ENCODE data around the gene FOXS1. TPM values are rescaled to one million over a fixed set of nuclear protein-coding genes. Genes with fewer than 3 reads are reported as not detected.

Gene FOXS1
- total and polyA plus RNA-seq, 10 donors, result 1.4 to 5.7 (median 2.1) TPM

- Histone ChIP-seq H3K27ac (no peak overlapping the region), H3K4me3 (no peak overlapping the region), H3K27me3 (replicated peaks in 1 of 7) (no peaks in the 10 kb centered on the region), H3K9me3 (no peaks in the 10 kb centered on the region), H3K36me3 (peaks cover 0 to 91% (median 0%) of the 10 kb centered on the region in 6 donors), H3K4me1 (no peaks in the 10 kb centered on the region)
- intact Hi-C loops (cut with DNase I; ENCODE audit: low total_unique reads), result no loop called here
- no peak for DNase-seq
- TF ChIP-seq CTCF (IDR thresholded peaks at IDR 0.05 in 8 of 11, conservative IDR thresholded peaks at IDR 0.05 in 3 of 11), result no peak
- no peak for TF ChIP-seq POLR2AphosphoS5 (IDR thresholded peaks at IDR 0.05)
- TF ChIP-seq POLR2A (IDR thresholded peaks at IDR 0.05), result no peak
- 87 to 100% (median 94%) methylated on average over 3 of the region's 3 CpGs for WGBS, 5 donors
These were observed 48.0 kb downstream of the FOXS1 start for GRCh38 chr20:31797364-31797763.

Small RNA genes within 50 kb of the gene (small RNA-seq; reads per million reads assigned to genes)
- gene AL160175.1, result 0 reads per million in 4 donors

Other genes with a start within 250 kb of the FOXS1 start
- gene ID1, start 240.3 kb downstream of the FOXS1 start, total RNA-seq, result 100 to 1,000 TPM in 5 of 7 donors, 10 to 100 TPM in 2; 77.1 to 222 (median 124) TPM
- gene ID1, start 240.3 kb downstream of the FOXS1 start, polyA plus RNA-seq, result 100 to 1,000 TPM in 2 of 3 donors, 10 to 100 TPM in 1; 47.6 to 131 (median 122) TPM
- 1 to 10 TPM in 3 of 7 donors, not detected in 4; 1.1 to 1.5 (median 1.5) TPM for gene COX4I2, start 207.7 kb downstream of the FOXS1 start, total RNA-seq
- gene COX4I2, start 207.7 kb downstream of the FOXS1 start, polyA plus RNA-seq, result 1 to 10 TPM; 1.9 to 4.6 (median 2.0) TPM
- gene BCL2L1, start 122.7 kb downstream of the FOXS1 start, total RNA-seq, result 100 to 1,000 TPM in 4 of 7 donors, 10 to 100 TPM in 3; 70.2 to 167 (median 107) TPM
- 10 to 100 TPM; 18.7 to 55.5 (median 22.7) TPM for gene BCL2L1, start 122.7 kb downstream of the FOXS1 start, polyA plus RNA-seq
- 10 to 100 TPM in 3 of 7 donors, 1 to 10 TPM in 4; 2.6 to 16.2 (median 8.8) TPM for gene TPX2, start 106.3 kb downstream of the FOXS1 start, total RNA-seq
- 1 to 10 TPM; 1.4 to 9.3 (median 3.1) TPM for gene TPX2, start 106.3 kb downstream of the FOXS1 start, polyA plus RNA-seq
- gene MYLK2, start 26.2 kb downstream of the FOXS1 start, total RNA-seq, result 1 to 10 TPM in 6 of 7 donors, under 1 TPM in 1; 0.97 to 3.4 (median 2.2) TPM
- gene MYLK2, start 26.2 kb downstream of the FOXS1 start, polyA plus RNA-seq, result 1 to 10 TPM; 1.7 to 1.9 (median 1.8) TPM
- gene DUSP15, start 24.9 kb upstream of the FOXS1 start, total RNA-seq, result 1 to 10 TPM in 6 of 7 donors, under 1 TPM in 1; 0.69 to 7.3 (median 2.1) TPM
- gene DUSP15, start 24.9 kb upstream of the FOXS1 start, polyA plus RNA-seq, result 1 to 10 TPM; 2.5 to 6.7 (median 3.0) TPM
- gene TTLL9, start 25.0 kb upstream of the FOXS1 start, total RNA-seq, result under 1 TPM; 0.23 to 0.79 (median 0.37) TPM
- under 1 TPM; 0.22 to 0.33 (median 0.30) TPM for gene TTLL9, start 25.0 kb upstream of the FOXS1 start, polyA plus RNA-seq
- gene PDRG1, start 106.4 kb upstream of the FOXS1 start, total RNA-seq, result 10 to 100 TPM in 4 of 7 donors, 1 to 10 TPM in 3; 8.2 to 13.9 (median 10.4) TPM
- gene PDRG1, start 106.4 kb upstream of the FOXS1 start, polyA plus RNA-seq, result 10 to 100 TPM; 15.8 to 21.1 (median 19.7) TPM
- gene XKR7, start 122.5 kb upstream of the FOXS1 start, total RNA-seq, result under 1 TPM in 5 of 7 donors, not detected in 2; 0.07 to 0.21 (median 0.09) TPM
- under 1 TPM; 0.02 to 0.03 (median 0.02) TPM for gene XKR7, start 122.5 kb upstream of the FOXS1 start, polyA plus RNA-seq
- 100 to 1,000 TPM in 5 of 7 donors, 10 to 100 TPM in 2; 64.8 to 186 (median 138) TPM for gene CCM2L, start 164.8 kb upstream of the FOXS1 start, total RNA-seq
- gene CCM2L, start 164.8 kb upstream of the FOXS1 start, polyA plus RNA-seq, result 100 to 1,000 TPM in 1 of 3 donors, 10 to 100 TPM in 2; 27.6 to 158 (median 71.1) TPM
- 100 to 1,000 TPM; 139 to 341 (median 155) TPM for gene HCK, start 206.6 kb upstream of the FOXS1 start, total RNA-seq
- gene HCK, start 206.6 kb upstream of the FOXS1 start, polyA plus RNA-seq, result 10 to 100 TPM; 44.3 to 76.4 (median 53.0) TPM

Measured in spleen (tissue), 11 donors.